A549 treated with Hydrocortisone at 1 μM for 4 hours (cell line): Measurements from ENCODE around the gene LY86. TPM values are rescaled to one million over a fixed set of nuclear protein-coding genes. Genes with fewer than 3 reads are reported as not detected.

Source experiments
- total RNA-seq: library from RNA; stranded (reverse); fragments of 200-300 nt; extraction: Qiagen RNA extraction; gene quantifications from 5 replicates; pipeline ENCODE4 v1.2.3, GENCODE V29; 2022

The LY86 gene
- total RNA-seq: not detected in 5 replicates

GRCh38 chr6:6588064-6588923 is at the start of gene LY86:
Gene LY86 (plus strand): TSS chr6:6588720. CDS start chr6:6588735, 15 bp downstream.

